OCI-LY1 (cell line): ENCODE measurements around the gene HBE1.

Source experiments
- H2AFZ ChIP-seq: fragments of 200-600 bp; sonication (generic), shearing (Covaris generic); 2 replicates; pipeline ENCODE4 v1.6.0; 2014; ENCODE audit warnings: antibody characterized with exemption, mild to moderate bottlenecking, low read length
- H3F3A ChIP-seq: fragments of 200-600 bp; sonication (generic), shearing (Covaris generic); 2 replicates; pipeline ENCODE4 v1.6.0; 2014; ENCODE audit warnings: mild to moderate bottlenecking, antibody characterized with exemption, low read length, moderate library complexity; ENCODE audit not compliant: insufficient read depth
- H3K27ac ChIP-seq: fragments of 200-600 bp; sonication (generic); 2 replicates; pipeline ENCODE4 v1.5.1; 2014; ENCODE audit warnings: low read length, mixed run types, mild to moderate bottlenecking, low read depth; ENCODE audit not compliant: poor library complexity, severe bottlenecking
- H3K27me3 ChIP-seq: fragments of 200-600 bp; sonication (generic); 2 replicates; pipeline ENCODE4 v1.6.0; 2014; ENCODE audit warnings: antibody characterized with exemption, mild to moderate bottlenecking, low read length, moderate library complexity; ENCODE audit not compliant: insufficient read depth
- H3K36me3 ChIP-seq: fragments of 200-600 bp; sonication (generic); 2 replicates; pipeline ENCODE4 v1.6.1; 2014; ENCODE audit warnings: mild to moderate bottlenecking, antibody characterized with exemption, low read length, moderate library complexity, mixed read lengths; ENCODE audit not compliant: insufficient read depth
- H3K4me1 ChIP-seq: fragments of 200-600 bp; sonication (generic); 2 replicates; pipeline ENCODE4 v1.5.1; 2014; ENCODE audit warnings: mild to moderate bottlenecking, low read length, moderate library complexity; ENCODE audit not compliant: insufficient read depth, severe bottlenecking
- H3K4me2 ChIP-seq: fragments of 200-600 bp; sonication (generic), shearing (Covaris generic); 2 replicates; pipeline ENCODE4 v1.6.1; 2014; ENCODE audit warnings: low read length
- H3K4me3 ChIP-seq: fragments of 200-600 bp; sonication (generic); 2 replicates; pipeline ENCODE4 v1.5.1; 2014; ENCODE audit warnings: low read length, low read depth, mild to moderate bottlenecking, mixed read lengths; ENCODE audit not compliant: poor library complexity, severe bottlenecking
- H3K79me2 ChIP-seq: fragments of 200-600 bp; shearing (Covaris generic); 2 replicates; pipeline ENCODE4 v1.6.1; 2016; ENCODE audit warnings: mixed run types, low read length, mixed read lengths; ENCODE audit not compliant: insufficient read depth
- H3K9ac ChIP-seq: fragments of 200-600 bp; sonication (generic), shearing (Covaris generic); 2 replicates; pipeline ENCODE4 v1.6.1; 2014; ENCODE audit warnings: mild to moderate bottlenecking, low read length, mixed read lengths
- H3K9me2 ChIP-seq: fragments of 200-600 bp; sonication (generic), shearing (Covaris generic); 2 replicates; pipeline ENCODE4 v1.6.1; 2014; ENCODE audit warnings: low read depth, mild to moderate bottlenecking, low read length, mixed read lengths
- H3K9me3 ChIP-seq: fragments of 200-600 bp; shearing (Covaris generic); 2 replicates; pipeline ENCODE4 v1.6.1; 2014; ENCODE audit warnings: low read length, mixed read lengths
- H4K20me1 ChIP-seq: fragments of 200-600 bp; sonication (generic), shearing (Covaris generic); 2 replicates; pipeline ENCODE4 v1.6.0; 2016; ENCODE audit warnings: mild to moderate bottlenecking, low read length; ENCODE audit not compliant: insufficient read depth
- CTCF ChIP-seq: fragments of 200-600 bp; sonication (generic), shearing (Covaris generic); IDR thresholded peaks from 2 replicates; pipeline ENCODE4 v1.5.1; 2017; ENCODE audit warnings: mild to moderate bottlenecking, antibody characterized with exemption, low read length, moderate library complexity, mixed read lengths
- EZH2 ChIP-seq: fragments of 200-600 bp; sonication (generic), shearing (Covaris generic); IDR thresholded peaks from 2 replicates; pipeline ENCODE4 v1.8.0; 2017; ENCODE audit warnings: borderline replicate concordance, mixed run types, mild to moderate bottlenecking, antibody characterized with exemption, low read length, moderate library complexity, mixed read lengths

HBE1 gene

GRCh38 chr11:5242933-5243815 is 26.6 kb downstream of the HBE1 start:
- H3K4me1 ChIP-seq, result no peaks in the 10 kb centered on the region
- H3F3A ChIP-seq, result no peaks in the 10 kb centered on the region
- H3K27ac ChIP-seq, result no peak overlapping the region
- H4K20me1 ChIP-seq, result no peaks in the 10 kb centered on the region
- no peak overlapping the region for H3K4me2 ChIP-seq
- H3K27me3 ChIP-seq, result no peaks in the 10 kb centered on the region
- no peaks in the 10 kb centered on the region for H3K9me2 ChIP-seq
- H3K9ac ChIP-seq, result no peak overlapping the region
- no peaks in the 10 kb centered on the region for H3K36me3 ChIP-seq
- no peaks in the 10 kb centered on the region for H3K79me2 ChIP-seq
- H3K9me3 ChIP-seq, result no peaks in the 10 kb centered on the region
- H3K4me3 ChIP-seq, result no peak overlapping the region
- H2AFZ ChIP-seq, result no peak overlapping the region
- no peak for TF ChIP-seq EZH2
- no peak for TF ChIP-seq CTCF

DNA sequence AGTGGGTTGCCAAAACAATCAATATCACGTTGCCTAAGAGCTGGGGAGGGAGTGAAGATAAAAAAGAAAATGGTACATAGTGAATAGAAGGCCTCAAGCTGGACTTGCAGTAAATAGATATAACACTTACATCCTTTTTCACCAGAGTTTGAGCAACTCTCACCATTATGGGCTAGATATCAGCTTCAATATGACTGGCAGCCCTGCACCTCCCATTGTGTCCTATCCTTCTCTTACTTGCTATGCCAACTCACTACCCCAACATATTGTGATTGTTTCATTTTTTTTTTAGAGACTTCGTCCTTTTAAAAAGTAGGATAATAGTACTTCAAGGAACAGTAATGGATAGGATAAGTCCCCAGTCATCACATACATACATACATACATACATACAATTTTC is 27.5 kb downstream of the HBE1 start:
- no peak overlapping the region for H3K9ac ChIP-seq
- H3K9me2 ChIP-seq, result no peaks in the 10 kb centered on the region
- H3K27me3 ChIP-seq, result no peaks in the 10 kb centered on the region
- no peak overlapping the region for H3K27ac ChIP-seq
- H3K36me3 ChIP-seq, result no peaks in the 10 kb centered on the region
- H4K20me1 ChIP-seq, result no peaks in the 10 kb centered on the region
- no peaks in the 10 kb centered on the region for H3F3A ChIP-seq
- H2AFZ ChIP-seq, result no peak overlapping the region
- H3K4me3 ChIP-seq, result no peak overlapping the region
- no peaks in the 10 kb centered on the region for H3K4me1 ChIP-seq
- H3K4me2 ChIP-seq, result no peak overlapping the region
- TF ChIP-seq EZH2 (no peak), CTCF (no peak)
- H3K79me2 ChIP-seq, result no peaks in the 10 kb centered on the region
- H3K9me3 ChIP-seq, result no peaks in the 10 kb centered on the region

- Histone ChIP-seq H3K4me1 (no peaks in the 10 kb centered on the region), H3K4me2 (no peak overlapping the region), H3K27ac (no peak overlapping the region), H3K9me2 (no peaks in the 10 kb centered on the region), H3K9me3 (no peaks in the 10 kb centered on the region), H3K27me3 (no peaks in the 10 kb centered on the region), H3K36me3 (no peaks in the 10 kb centered on the region), H3K9ac (no peak overlapping the region), H3K4me3 (no peak overlapping the region), H3K79me2 (no peaks in the 10 kb centered on the region), H4K20me1 (no peaks in the 10 kb centered on the region), H2AFZ (no peak overlapping the region), H3F3A (no peaks in the 10 kb centered on the region)
- no peak for TF ChIP-seq EZH2
- no peak for TF ChIP-seq CTCF
Measured at GRCh38 chr11:5241458-5241857, 28.3 kb downstream of the HBE1 start.
